GM23338 (cell line): ENCODE results near the gene CCDC59. TPM values are rescaled to one million over a fixed set of nuclear protein-coding genes. Genes with fewer than 3 reads are reported as not detected.

Experiments used
- ATAC-seq: fragments of 200-7000 bp; cut with Tn5 transposase; 3 replicates; pipeline ENCODE4 v1.9.1; 2020
- DNase-seq: peaks from one replicate; pipeline ENCODE4 v3.0.0-alpha.2; 2015; ENCODE audit warnings: low spot score
- H2AFZ ChIP-seq: fragments of 200-600 bp; sonication (generic); 2 replicates; pipeline ENCODE4 v1.8.0; 2016; ENCODE audit warnings: antibody characterized with exemption, mild to moderate bottlenecking, moderate library complexity
- H3F3A ChIP-seq: fragments of 200-600 bp; sonication (generic); replicated peaks from 2 replicates; pipeline ENCODE4 v1.8.0; 2017; ENCODE audit warnings: antibody characterized with exemption, mixed run types, low read depth
- H3K27ac ChIP-seq: fragments of 200-600 bp; sonication (generic); 2 replicates; pipeline ENCODE4 v1.6.1; 2016; ENCODE audit warnings: low read depth
- H3K27me3 ChIP-seq: fragments of 200-600 bp; sonication (generic); 2 replicates; pipeline ENCODE4 v1.8.0; 2016; ENCODE audit warnings: mild to moderate bottlenecking, mixed run types, moderate library complexity; ENCODE audit not compliant: insufficient read depth
- H3K36me3 ChIP-seq: fragments of 200-600 bp; sonication (generic); 2 replicates; pipeline ENCODE4 v1.8.0; 2016; ENCODE audit warnings: mild to moderate bottlenecking; ENCODE audit not compliant: insufficient read depth
- H3K4me1 ChIP-seq: fragments of 200-600 bp; sonication (generic); 2 replicates; pipeline ENCODE4 v1.8.0; 2016; ENCODE audit warnings: mild to moderate bottlenecking, moderate library complexity; ENCODE audit not compliant: insufficient read depth
- H3K4me2 ChIP-seq: fragments of 200-600 bp; sonication (generic); 2 replicates; pipeline ENCODE4 v1.7.1; 2017; ENCODE audit warnings: mixed run types
- H3K4me3 ChIP-seq: fragments of 200-600 bp; sonication (generic); 2 replicates; pipeline ENCODE4 v1.6.1; 2016; ENCODE audit warnings: mixed run types
- H3K79me2 ChIP-seq: fragments of 200-600 bp; sonication (generic); replicated peaks from 2 replicates; pipeline ENCODE4 v1.8.0; 2017; ENCODE audit warnings: mild to moderate bottlenecking; ENCODE audit not compliant: insufficient read depth
- H3K9me2 ChIP-seq: fragments of 200-600 bp; sonication (generic); 2 replicates; pipeline ENCODE4 v1.8.0; 2017; ENCODE audit not compliant: insufficient read depth
- H4K20me1 ChIP-seq: fragments of 200-600 bp; sonication (generic); replicated peaks from 2 replicates; pipeline ENCODE4 v1.8.0; 2017; ENCODE audit warnings: mild to moderate bottlenecking; ENCODE audit not compliant: insufficient read depth
- H3K27ac Mint-ChIP-seq: 2 replicates; pipeline ENCODE4 v1.8.0; 2020; ENCODE audit warnings: inconsistent platforms, mild to moderate bottlenecking, moderate library complexity, mixed read lengths
- H3K27me3 Mint-ChIP-seq: 3 replicates; pipeline ENCODE4 v1.8.0; 2022; ENCODE audit warnings: low read depth, mild to moderate bottlenecking, moderate library complexity, mixed read lengths, inconsistent platforms; ENCODE audit not compliant: insufficient read depth, poor library complexity
- H3K36me3 Mint-ChIP-seq: 3 replicates; pipeline ENCODE4 v1.8.0; 2021; ENCODE audit warnings: low read depth, mild to moderate bottlenecking, inconsistent platforms, moderate library complexity, mixed read lengths
- H3K4me1 Mint-ChIP-seq: 3 replicates; pipeline ENCODE4 v1.8.0; 2020; ENCODE audit warnings: mild to moderate bottlenecking, inconsistent platforms, mixed read lengths
- H3K4me3 Mint-ChIP-seq: 3 replicates; pipeline ENCODE4 v1.8.0; 2021; ENCODE audit warnings: moderate library complexity, mild to moderate bottlenecking, inconsistent platforms, mixed read lengths
- H3K9me3 Mint-ChIP-seq: 3 replicates; pipeline ENCODE4 v1.8.0; 2020; ENCODE audit warnings: moderate library complexity, mild to moderate bottlenecking, inconsistent platforms, mixed read lengths
- EZH2 ChIP-seq: fragments of 200-600 bp; sonication (generic); IDR thresholded peaks from one replicate; pipeline ENCODE4 v1.8.0; 2017; ENCODE audit warnings: antibody characterized with exemption, mild to moderate bottlenecking, low read depth; ENCODE audit not compliant: unreplicated experiment
- JUNB ChIP-seq: IDR thresholded peaks from one replicate; pipeline ENCODE4 v1.6.1; 2016; ENCODE audit warnings: antibody characterized with exemption; ENCODE audit not compliant: unreplicated experiment
- NANOG ChIP-seq: IDR thresholded peaks from 2 replicates; pipeline ENCODE4 v1.6.1; 2016; ENCODE audit warnings: antibody characterized with exemption, borderline replicate concordance
- STAT1 ChIP-seq: IDR thresholded peaks from one replicate; pipeline ENCODE4 v1.6.1; 2016; ENCODE audit warnings: antibody characterized with exemption; ENCODE audit not compliant: unreplicated experiment
- ZNF114 ChIP-seq: fragments of 250-450 bp; sonication (Bioruptor Pico); IDR thresholded peaks from 2 replicates; pipeline ENCODE4 v1.5.0; 2020; ENCODE audit warnings: mild to moderate bottlenecking, moderate library complexity
- polyA plus RNA-seq: library from polyadenylated mRNA; unstranded; fragments of >200 nt; fragmentation: Nextera tagmentation; extraction: Ambion mirVana; gene quantifications from 2 replicates; pipeline ENCODE4 v1.2.1, GENCODE V29; 2016
- total RNA-seq: library from RNA; depleted of rRNA; stranded (reverse); fragments of >200 nt; shearing (Covaris generic); gene quantifications from 2 replicates; pipeline ENCODE4 v1.2.3, GENCODE V29; 2014
- TF ChIP-seq, protein P1 (sequence below), 2 experiments: fragments of 200-600 bp in 1 of 2; sonication (generic) in 1 of 2; conservative IDR thresholded peaks; 2 replicates each; pipeline versions ENCODE4 v1.5.1 to v1.6.1; 2016 to 2017; ENCODE audit warnings: antibody characterized with exemption in 2 of 2, low read depth in 2 of 2, mild to moderate bottlenecking in 2 of 2, moderate library complexity in 1 of 2
- TF ChIP-seq, protein P2 (sequence below): IDR thresholded peaks from 2 replicates; pipeline ENCODE4 v1.6.1; 2016; ENCODE audit warnings: antibody characterized with exemption
- TF ChIP-seq, protein P3 (sequence below): fragments of 250-450 bp; sonication (Bioruptor Pico); IDR thresholded peaks from 2 replicates; pipeline ENCODE4 v1.5.0; 2020; ENCODE audit warnings: mild to moderate bottlenecking, moderate library complexity

The CCDC59 gene
- total and polyA plus RNA-seq, 2 experiments from 2014 or later: 52.2 to 197 TPM

DNA sequence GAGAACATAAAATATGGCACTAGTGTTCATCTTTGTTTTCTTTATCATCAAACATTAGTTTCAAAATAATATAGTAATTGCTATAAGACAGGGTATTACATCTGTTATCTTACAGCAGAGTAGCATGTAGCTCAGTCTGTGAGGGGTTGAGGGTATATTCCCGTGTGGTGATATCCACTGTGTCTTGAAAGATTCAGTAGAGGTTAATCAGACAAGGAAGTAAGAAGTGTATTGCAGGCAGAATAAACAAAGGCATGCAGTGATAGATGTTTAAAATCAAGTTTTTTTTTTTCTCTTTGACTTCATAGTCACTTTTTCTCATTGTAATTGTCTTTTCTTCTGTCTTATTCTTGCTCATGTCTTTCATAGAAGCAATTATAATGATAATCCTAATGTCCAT lies 48.5 kb upstream of the CCDC59 start:
- H3K27me3 Mint-ChIP-seq: no peaks in the 10 kb centered on the region
- no peak for DNase-seq
- H3K4me3 Mint-ChIP-seq: no peak overlapping the region
- H3K4me2 ChIP-seq: no peak overlapping the region
- no peaks in the 10 kb centered on the region for H3K36me3 Mint-ChIP-seq
- no peak overlapping the region for H3K27ac Mint-ChIP-seq
- no peaks in the 10 kb centered on the region for H3F3A ChIP-seq
- H2AFZ ChIP-seq: no peak overlapping the region
- no peaks in the 10 kb centered on the region for H3K4me1 Mint-ChIP-seq
- no peaks in the 10 kb centered on the region for H4K20me1 ChIP-seq
- no peak overlapping the region for H3K27ac ChIP-seq
- no peaks in the 10 kb centered on the region for H3K36me3 ChIP-seq
- no peaks in the 10 kb centered on the region for H3K79me2 ChIP-seq
- H3K9me2 ChIP-seq: no peaks in the 10 kb centered on the region
- TF ChIP-seq, protein P1, sequence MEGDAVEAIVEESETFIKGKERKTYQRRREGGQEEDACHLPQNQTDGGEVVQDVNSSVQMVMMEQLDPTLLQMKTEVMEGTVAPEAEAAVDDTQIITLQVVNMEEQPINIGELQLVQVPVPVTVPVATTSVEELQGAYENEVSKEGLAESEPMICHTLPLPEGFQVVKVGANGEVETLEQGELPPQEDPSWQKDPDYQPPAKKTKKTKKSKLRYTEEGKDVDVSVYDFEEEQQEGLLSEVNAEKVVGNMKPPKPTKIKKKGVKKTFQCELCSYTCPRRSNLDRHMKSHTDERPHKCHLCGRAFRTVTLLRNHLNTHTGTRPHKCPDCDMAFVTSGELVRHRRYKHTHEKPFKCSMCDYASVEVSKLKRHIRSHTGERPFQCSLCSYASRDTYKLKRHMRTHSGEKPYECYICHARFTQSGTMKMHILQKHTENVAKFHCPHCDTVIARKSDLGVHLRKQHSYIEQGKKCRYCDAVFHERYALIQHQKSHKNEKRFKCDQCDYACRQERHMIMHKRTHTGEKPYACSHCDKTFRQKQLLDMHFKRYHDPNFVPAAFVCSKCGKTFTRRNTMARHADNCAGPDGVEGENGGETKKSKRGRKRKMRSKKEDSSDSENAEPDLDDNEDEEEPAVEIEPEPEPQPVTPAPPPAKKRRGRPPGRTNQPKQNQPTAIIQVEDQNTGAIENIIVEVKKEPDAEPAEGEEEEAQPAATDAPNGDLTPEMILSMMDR (conservative IDR thresholded peaks at IDR 0.05; ENCODE audit: low read depth in 2 of 2): no peak
- TF ChIP-seq NANOG: no peak
- TF ChIP-seq, protein P2, sequence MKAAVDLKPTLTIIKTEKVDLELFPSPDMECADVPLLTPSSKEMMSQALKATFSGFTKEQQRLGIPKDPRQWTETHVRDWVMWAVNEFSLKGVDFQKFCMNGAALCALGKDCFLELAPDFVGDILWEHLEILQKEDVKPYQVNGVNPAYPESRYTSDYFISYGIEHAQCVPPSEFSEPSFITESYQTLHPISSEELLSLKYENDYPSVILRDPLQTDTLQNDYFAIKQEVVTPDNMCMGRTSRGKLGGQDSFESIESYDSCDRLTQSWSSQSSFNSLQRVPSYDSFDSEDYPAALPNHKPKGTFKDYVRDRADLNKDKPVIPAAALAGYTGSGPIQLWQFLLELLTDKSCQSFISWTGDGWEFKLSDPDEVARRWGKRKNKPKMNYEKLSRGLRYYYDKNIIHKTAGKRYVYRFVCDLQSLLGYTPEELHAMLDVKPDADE: no peak
- TF ChIP-seq EZH2: no peak
- no peak for TF ChIP-seq JUNB
- no peak for ATAC-seq
- no peak overlapping the region for H3K4me3 ChIP-seq
- H3K9me3 Mint-ChIP-seq: no peaks in the 10 kb centered on the region
- no peaks in the 10 kb centered on the region for H3K4me1 ChIP-seq
- H3K27me3 ChIP-seq: no peaks in the 10 kb centered on the region

DNA sequence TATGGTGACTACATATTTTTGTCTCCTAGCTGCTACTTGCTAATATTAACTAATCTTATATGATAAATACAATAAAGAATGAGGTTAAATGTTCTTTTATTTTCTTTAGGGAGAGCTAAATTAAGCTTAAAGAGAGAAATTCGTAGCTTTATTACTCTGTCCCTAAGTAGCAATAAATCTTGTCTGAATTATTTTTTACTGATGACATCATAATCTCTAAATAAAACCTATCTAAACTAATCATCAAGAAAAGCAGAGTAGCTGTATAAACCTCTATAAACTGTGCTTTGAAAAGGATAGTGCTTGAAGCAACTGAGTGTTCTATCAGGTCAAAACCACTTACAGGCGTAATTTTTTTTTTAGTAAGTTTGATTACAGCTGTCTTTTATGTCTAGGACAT lies 42.6 kb upstream of the CCDC59 start:
- Histone ChIP-seq H3K4me2 (no peak overlapping the region), H4K20me1 (no peaks in the 10 kb centered on the region), H3K27ac (no peak overlapping the region), H3K4me3 (no peak overlapping the region), H3K4me1 (no peaks in the 10 kb centered on the region), H3K79me2 (no peaks in the 10 kb centered on the region), H3K9me2 (no peaks in the 10 kb centered on the region), H3F3A (no peaks in the 10 kb centered on the region), H3K36me3 (no peaks in the 10 kb centered on the region), H3K27me3 (no peaks in the 10 kb centered on the region), H2AFZ (no peak overlapping the region)
- H3K27me3 Mint-ChIP-seq: no peaks in the 10 kb centered on the region
- TF ChIP-seq, protein P2: no peak
- TF ChIP-seq EZH2: no peak
- no peak for TF ChIP-seq ZNF114 (CRISPR knock-in tag)
- TF ChIP-seq STAT1: no peak
- ATAC-seq: no peak
- DNase-seq: no peak
- H3K4me3 Mint-ChIP-seq: no peak overlapping the region
- no peaks in the 10 kb centered on the region for H3K4me1 Mint-ChIP-seq
- no peaks in the 10 kb centered on the region for H3K9me3 Mint-ChIP-seq
- no peak overlapping the region for H3K27ac Mint-ChIP-seq
- H3K36me3 Mint-ChIP-seq: no peaks in the 10 kb centered on the region

DNA sequence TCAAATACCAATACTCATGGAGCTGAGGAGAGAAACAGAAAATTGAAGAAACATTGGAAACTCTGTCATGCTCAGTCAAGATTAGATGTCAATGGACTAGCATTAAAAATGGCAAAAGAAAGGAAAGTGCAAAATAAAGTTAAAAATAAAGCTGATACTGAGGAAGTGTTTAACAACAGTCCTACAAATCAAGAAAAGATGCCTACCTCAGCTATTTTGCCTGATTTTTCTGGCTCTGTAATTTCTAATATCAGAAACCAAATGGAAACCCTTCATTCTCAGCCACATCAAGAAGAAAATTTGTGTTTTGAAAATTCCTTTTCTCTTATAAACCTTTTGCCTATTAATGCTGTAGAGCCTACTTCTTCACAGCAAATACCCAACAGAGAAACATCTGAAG lies 40.7 kb upstream of the CCDC59 start:
- H3K27me3 ChIP-seq: no peaks in the 10 kb centered on the region
- Mint-ChIP-seq H3K4me3 (no peak overlapping the region), H3K27ac (no peak overlapping the region), H3K9me3 (no peaks in the 10 kb centered on the region), H3K36me3 (no peaks in the 10 kb centered on the region), H3K27me3 (no peaks in the 10 kb centered on the region), H3K4me1 (no peaks in the 10 kb centered on the region)
- H2AFZ ChIP-seq: no peak overlapping the region
- no peaks in the 10 kb centered on the region for H3K4me1 ChIP-seq
- H3K79me2 ChIP-seq: no peaks in the 10 kb centered on the region
- H3F3A ChIP-seq: no peaks in the 10 kb centered on the region
- no peak for DNase-seq
- H3K27ac ChIP-seq: no peak overlapping the region
- H3K9me2 ChIP-seq: no peaks in the 10 kb centered on the region
- ATAC-seq: no peak
- no peaks in the 10 kb centered on the region for H3K36me3 ChIP-seq
- H4K20me1 ChIP-seq: no peaks in the 10 kb centered on the region
- H3K4me3 ChIP-seq: no peak overlapping the region
- no peak overlapping the region for H3K4me2 ChIP-seq
- TF ChIP-seq, protein P3, sequence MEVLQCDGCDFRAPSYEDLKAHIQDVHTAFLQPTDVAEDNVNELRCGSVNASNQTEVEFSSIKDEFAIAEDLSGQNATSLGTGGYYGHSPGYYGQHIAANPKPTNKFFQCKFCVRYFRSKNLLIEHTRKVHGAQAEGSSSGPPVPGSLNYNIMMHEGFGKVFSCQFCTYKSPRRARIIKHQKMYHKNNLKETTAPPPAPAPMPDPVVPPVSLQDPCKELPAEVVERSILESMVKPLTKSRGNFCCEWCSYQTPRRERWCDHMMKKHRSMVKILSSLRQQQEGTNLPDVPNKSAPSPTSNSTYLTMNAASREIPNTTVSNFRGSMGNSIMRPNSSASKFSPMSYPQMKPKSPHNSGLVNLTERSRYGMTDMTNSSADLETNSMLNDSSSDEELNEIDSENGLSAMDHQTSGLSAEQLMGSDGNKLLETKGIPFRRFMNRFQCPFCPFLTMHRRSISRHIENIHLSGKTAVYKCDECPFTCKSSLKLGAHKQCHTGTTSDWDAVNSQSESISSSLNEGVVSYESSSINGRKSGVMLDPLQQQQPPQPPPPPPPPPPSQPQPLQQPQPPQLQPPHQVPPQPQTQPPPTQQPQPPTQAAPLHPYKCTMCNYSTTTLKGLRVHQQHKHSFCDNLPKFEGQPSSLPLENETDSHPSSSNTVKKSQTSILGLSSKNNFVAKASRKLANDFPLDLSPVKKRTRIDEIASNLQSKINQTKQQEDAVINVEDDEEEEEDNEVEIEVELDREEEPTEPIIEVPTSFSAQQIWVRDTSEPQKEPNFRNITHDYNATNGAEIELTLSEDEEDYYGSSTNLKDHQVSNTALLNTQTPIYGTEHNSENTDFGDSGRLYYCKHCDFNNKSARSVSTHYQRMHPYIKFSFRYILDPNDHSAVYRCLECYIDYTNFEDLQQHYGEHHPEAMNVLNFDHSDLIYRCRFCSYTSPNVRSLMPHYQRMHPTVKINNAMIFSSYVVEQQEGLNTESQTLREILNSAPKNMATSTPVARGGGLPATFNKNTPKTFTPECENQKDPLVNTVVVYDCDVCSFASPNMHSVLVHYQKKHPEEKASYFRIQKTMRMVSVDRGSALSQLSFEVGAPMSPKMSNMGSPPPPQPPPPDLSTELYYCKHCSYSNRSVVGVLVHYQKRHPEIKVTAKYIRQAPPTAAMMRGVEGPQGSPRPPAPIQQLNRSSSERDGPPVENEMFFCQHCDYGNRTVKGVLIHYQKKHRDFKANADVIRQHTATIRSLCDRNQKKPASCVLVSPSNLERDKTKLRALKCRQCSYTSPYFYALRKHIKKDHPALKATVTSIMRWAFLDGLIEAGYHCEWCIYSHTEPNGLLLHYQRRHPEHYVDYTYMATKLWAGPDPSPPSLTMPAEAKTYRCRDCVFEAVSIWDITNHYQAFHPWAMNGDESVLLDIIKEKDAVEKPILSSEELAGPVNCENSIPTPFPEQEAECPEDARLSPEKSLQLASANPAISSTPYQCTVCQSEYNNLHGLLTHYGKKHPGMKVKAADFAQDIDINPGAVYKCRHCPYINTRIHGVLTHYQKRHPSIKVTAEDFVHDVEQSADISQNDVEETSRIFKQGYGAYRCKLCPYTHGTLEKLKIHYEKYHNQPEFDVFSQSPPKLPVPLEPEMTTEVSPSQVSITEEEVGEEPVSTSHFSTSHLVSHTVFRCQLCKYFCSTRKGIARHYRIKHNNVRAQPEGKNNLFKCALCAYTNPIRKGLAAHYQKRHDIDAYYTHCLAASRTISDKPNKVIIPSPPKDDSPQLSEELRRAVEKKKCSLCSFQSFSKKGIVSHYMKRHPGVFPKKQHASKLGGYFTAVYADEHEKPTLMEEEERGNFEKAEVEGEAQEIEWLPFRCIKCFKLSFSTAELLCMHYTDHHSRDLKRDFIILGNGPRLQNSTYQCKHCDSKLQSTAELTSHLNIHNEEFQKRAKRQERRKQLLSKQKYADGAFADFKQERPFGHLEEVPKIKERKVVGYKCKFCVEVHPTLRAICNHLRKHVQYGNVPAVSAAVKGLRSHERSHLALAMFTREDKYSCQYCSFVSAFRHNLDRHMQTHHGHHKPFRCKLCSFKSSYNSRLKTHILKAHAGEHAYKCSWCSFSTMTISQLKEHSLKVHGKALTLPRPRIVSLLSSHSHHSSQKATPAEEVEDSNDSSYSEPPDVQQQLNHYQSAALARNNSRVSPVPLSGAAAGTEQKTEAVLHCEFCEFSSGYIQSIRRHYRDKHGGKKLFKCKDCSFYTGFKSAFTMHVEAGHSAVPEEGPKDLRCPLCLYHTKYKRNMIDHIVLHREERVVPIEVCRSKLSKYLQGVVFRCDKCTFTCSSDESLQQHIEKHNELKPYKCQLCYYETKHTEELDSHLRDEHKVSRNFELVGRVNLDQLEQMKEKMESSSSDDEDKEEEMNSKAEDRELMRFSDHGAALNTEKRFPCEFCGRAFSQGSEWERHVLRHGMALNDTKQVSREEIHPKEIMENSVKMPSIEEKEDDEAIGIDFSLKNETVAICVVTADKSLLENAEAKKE: no peak
